ENCODE measurements around the gene UNCX. TPM values are rescaled to one million over a fixed set of nuclear protein-coding genes. Genes with fewer than 3 reads are reported as not detected.

The UNCX gene
- total and polyA plus RNA-seq, 9 of the 15 experiments (the other 6 are each of a cell fraction or from before 2014, with no cell fraction given), result not detected

- TF ChIP-seq CREM (IDR thresholded peaks at IDR 0.05; ENCODE audit: low read depth) (peak; percentile 25; the same call in 1 of the 2 replicates), CUX1 (CRISPR knock-in tag; IDR thresholded peaks at IDR 0.05) (no peak), SPI1 (IDR thresholded peaks at IDR 0.05; ENCODE audit: borderline replicate concordance, low read depth, low read length) (no peak), FOXM1 (IDR thresholded peaks at IDR 0.05; ENCODE audit: low read depth) (0 out of 2 replicates have a peak, but pooled peaks have one; percentile 30), FOXM1 (CRISPR knock-in tag; IDR thresholded peaks at IDR 0.05; ENCODE audit: low read depth) (no peak), EGR1 (conservative IDR thresholded peaks at IDR 0.05) (no peak), JUND (IDR thresholded peaks at IDR 0.05; ENCODE audit: borderline replicate concordance, low read depth, low read length) (peak; percentile 63; the same call in 1 of the 2 replicates), JUND (tag; IDR thresholded peaks at IDR 0.05; ENCODE audit: borderline replicate concordance, low read depth, low read length) (peak; percentile 52; the same call in 2 of the 3 replicates), STAG1 (CRISPR knock-in tag; IDR thresholded peaks at IDR 0.05; ENCODE audit: borderline replicate concordance) (no peak)
Observed at GRCh38 chr7:1192171-1192676, 40.4 kb upstream of the UNCX start (continued).
